ENCODE measurements around the gene CELF1. TPM values are rescaled to one million over a fixed set of nuclear protein-coding genes. Genes with fewer than 3 reads are reported as not detected.

Gene CELF1
- total RNA-seq, 1 experiment from 2014 or later, result 47.5 TPM

DNA sequence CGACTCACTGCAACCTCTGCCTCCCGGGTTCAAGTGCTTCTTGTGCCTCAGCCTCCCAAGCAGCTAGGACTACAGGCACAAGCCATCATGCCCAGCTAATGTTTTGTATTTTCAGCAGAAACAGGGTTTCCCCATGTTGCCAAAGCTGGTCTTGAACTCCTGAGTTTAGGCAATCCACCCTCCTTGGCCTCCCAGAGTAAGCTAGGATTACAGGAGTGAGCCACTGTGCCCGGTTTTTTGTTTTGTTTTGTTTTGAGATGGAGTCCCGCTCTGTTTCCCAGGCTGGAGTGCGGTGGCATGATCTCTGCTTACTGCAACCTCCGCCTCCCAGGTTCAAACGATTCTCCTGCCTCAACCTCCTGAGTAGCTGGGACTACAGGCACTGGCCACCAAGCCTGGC is 41.0 kb downstream of the CELF1 start:
- no peak for DNase-seq (ENCODE audit: low read depth)

DNA sequence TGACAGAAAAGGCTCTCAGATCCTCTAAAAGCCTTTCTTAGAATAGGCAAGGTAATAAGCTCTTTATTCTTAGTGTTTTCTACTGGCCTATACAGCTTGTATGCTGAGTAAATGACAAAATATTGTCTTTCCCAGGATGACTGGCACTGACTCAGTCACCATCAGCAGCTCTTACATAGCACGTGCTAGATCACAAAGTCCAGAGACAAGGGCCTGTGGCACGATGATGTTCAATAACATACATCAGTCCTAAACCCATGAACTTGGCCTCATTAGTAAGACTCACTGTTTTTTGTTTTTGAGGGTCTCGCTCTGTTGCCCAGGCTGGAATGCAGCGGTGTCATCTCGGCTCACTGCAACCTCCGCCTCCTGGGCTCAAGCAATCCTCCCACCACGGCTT is 42.7 kb downstream of the CELF1 start:
- peak; percentile 53 for DNase-seq (ENCODE audit: low read depth)

DNA sequence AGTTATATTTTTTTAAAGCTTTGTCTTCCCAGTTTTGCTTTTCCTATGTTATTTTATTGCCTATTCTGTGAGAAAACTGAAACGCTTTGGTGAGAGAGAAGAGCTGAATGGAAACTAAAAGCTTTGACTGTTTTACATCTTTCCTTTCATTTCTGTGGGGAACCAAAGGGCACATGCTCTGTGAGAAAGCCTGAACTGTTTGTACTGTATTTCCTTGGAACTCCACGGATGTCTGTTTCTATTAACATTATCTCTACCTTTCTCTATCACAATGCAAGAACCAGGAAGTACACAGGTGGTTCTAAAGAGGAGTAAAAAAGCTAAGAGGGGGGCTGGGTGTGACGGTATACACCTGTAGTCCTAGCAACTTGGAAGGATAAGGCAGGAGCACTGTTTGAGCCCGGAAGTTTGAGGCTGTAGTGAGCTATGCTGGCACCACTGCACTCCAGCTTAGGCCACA is 43.8 kb downstream of the CELF1 start:
- DNase-seq (ENCODE audit: low read depth), result no peak

DNA sequence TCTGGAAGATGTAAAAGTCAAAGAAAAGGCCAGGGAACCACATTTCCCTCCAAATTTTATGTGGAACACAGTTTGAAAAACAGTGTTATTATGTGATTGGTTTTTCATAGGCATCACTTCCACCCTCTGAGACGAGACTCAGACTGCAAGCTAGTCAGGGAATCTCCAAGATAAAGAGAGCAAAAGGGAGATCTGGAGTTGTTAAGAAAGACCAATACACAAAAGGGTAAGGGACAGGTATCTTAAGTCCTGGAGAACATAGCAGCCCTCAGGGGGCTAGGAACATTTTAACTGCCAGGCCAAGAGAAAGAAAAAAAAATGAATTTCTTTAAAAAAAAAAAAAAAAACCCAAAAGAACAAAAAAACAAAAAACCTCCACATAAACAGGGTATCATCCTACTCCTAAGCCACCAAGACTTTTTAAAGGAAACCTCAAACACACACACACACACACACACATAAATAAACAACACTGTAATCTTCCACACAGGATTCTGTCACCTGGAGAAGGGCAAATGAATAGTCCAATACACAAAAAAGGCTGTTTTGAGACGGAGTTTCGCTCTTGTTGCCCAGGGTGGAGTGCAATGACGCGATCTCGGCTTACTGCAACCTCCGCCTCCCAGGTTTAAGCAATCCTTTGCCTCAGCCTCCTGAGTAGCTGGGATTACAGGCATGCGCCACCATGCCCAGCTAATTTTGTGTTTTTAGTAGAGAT is 44.5 kb downstream of the CELF1 start:
- no peak for DNase-seq (ENCODE audit: low read depth)

DNA sequence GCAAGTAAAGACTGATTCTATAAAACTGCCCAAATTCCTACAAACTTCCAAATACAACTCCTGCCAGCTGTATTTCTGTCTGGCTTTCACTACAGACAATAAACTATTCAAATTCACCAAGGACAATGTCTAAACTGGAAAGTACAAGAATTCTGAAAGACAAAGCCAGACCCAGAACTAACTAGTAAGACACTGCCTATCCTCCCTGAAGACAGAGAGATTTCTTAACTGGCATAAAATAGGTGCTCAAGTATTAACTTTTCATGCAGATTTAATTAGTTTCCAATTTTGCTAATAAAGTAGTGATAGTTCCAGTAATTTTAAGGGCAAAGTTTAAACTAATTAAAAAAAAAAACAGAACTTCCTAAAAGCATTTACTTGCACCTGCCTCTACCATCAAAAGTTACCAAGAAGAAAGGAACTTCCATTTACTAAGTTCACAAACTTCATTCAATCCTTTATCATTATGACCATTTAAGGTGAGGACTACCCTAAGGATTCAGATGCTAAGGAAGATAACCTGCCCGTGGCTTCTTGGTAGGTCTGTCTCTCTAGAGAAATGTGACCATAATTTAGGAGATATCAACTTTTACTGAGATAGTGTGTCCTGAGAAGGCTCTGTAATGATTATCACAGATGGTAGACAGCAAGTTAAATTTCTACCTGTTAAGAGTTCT is 45.2 kb downstream of the CELF1 start:
- DNase-seq (ENCODE audit: low read depth), result no peak

DNA sequence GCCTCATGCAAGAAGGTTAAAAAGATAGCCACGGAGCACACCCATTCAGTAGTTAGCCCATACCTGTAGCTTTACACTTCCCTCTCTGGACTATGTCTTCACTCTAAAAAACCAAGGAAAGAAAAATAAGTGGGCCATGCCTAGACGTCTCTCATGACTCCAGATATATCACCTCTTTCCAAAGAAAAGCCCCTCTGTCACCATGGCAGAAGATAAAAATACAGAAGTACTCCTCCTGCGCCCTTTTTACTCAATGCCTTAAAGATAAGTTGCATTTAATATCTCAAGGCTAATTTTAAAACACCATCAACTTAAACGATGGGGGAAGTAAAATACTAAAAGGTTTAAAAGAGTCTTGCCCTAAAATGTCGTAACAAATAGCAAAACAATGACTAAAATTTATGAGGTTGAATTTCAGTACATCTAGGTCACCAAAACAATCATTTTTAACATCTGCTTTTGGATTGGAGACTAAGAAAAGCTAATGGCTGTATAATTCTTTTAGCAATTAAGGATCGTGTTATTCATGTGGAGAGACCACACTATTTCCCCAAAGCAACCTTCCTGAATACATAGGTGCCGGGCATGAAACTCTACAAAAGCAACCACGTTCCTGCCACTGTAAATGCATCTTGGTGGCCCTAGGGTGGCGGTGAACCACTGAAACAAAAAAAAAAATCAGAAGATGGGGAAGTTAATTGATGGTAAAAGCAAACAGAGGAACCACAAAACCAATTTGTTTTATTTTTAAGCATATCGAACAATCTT is 46.0 kb downstream of the CELF1 start:
- peak; percentile 24 for DNase-seq (ENCODE audit: low read depth)

DNA sequence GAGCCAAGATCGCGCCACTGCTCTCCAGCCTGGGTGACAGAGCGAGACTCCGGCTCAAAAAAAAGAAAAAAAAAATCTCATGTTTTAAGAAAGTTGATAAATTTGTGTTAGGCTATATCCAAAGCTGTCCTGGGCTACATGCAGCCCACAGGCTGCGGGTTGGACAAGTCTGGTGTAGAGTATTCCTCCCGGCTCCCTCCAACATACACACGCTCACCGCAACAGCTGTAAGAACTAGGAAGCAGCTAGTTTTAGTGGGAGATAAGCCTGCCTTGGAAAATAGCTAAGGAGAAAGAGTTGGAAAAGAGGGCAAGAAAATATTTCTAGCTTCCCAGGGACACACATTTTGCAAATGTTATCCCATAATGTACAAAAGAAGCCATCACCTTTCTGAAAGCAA is 46.6 kb downstream of the CELF1 start:
- DNase-seq (ENCODE audit: low read depth), result peak; percentile 54

DNA sequence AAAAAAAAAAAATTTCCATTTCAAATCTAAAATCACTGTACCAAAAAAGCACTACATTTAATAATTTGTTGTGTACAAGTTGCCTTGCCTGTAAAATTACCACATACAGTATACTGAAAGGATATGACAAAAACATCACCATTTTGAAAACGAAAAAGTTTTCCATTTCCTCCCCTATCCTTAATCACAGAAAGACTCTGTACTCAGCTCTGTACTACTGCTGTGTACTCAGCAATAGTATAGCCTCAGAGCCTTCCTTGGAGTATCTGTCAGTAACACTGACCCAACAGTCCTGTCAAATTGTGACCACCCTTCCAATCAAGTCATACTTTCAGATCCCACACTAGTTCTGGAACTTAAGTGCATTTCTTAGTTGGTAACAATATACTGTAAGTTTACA is 48.0 kb downstream of the CELF1 start:
- DNase-seq (ENCODE audit: low read depth), result no peak

DNA sequence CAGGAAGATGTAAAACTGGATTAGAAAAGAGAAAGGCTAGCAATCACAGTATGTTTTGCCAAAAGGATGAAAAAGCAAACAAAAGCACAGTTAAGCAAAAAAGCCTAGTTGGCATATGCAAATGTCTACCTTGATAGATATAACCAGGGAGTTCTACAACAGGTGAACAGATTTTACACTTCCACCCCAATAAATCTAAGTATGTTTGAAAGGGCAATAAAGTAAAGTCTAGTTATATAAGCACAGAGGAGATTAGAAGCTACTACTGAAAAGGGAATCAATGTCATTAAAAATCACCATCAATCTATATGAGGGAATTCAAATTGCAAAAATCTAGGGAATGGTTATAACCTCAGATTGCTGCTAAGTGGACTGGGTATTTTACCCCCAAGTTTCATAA is 49.7 kb downstream of the CELF1 start:
- no peak for DNase-seq (ENCODE audit: low read depth)

DNA sequence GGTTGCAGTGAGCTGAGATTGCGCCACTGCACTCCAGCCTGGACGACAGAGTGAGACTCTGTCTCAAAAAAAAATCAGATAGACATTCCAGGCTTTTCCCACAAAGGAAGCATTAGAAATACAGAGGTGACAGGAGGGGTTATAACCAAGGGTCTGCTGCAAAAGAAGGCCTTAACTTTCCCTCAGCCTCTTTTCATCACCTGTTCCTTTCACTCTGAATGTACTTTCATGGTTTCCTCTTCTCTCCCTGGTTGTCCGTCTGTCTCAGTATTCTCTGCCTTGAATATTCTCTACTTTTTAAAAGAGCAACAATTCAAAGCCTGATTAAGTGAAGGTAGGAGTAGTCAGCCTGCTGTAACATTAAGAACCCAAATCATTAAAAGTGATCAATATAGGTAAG is 50.2 kb downstream of the CELF1 start:
- peak; percentile 29 for DNase-seq (ENCODE audit: low read depth)

DNA sequence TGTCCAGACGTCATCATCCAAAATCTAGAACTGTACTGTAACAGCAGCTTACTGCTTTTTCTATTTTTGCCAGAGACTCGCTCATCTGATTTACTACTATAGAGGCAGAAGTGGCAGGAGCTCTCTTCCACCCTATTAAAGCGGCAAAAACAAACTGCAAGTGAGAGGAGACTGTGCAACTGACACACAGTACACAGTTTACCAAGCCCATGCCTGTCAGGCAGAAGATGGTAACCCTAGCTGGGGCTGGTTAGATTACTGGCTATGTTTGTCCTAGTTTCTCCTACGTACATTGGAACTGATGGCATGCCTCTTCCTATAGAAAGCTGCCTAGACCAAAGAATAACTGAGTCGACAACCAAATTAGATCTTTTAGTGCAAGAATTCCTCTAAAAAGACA is 51.8 kb downstream of the CELF1 start:
- DNase-seq (ENCODE audit: low read depth), result no peak

DNA sequence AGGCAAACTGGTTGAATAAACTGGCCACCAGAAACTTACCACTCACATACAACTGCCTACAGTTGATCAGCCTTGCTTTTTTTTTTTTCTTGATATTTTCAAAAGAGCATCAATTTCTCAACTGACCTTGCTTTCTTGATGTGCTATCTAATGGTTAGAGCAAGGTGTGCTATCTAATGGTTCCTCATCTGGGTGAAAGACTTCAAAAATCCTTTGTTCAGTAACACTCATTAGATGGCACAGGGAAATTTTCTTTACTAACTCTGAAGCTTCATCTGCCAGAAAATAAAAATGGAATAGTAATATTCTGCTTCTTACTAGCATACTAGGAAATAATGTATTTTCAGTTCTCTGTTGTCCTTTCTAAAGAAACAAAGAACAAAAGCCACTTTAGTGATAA is 52.8 kb downstream of the CELF1 start:
- DNase-seq (ENCODE audit: low read depth), result no peak

DNA sequence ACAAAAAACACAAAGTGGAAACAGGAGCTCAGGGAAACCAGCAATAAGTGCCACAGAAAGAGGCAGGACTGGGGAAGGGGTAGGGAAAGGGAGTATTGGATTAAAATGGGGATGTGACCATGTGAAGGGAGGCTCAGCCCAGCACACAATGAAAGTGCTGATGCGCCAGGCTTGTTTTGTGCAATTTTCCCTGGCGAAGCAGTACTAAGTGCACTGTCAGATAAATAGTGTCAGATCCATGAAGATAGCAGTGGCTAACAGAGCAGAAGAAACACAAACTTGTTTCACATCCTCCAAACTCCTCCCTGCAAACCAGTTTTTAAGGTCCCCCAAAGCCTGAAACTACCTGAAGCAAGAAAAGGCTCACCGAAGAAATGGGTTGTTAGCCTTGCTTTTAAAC is 53.3 kb downstream of the CELF1 start:
- DNase-seq (ENCODE audit: low read depth), result no peak

DNA sequence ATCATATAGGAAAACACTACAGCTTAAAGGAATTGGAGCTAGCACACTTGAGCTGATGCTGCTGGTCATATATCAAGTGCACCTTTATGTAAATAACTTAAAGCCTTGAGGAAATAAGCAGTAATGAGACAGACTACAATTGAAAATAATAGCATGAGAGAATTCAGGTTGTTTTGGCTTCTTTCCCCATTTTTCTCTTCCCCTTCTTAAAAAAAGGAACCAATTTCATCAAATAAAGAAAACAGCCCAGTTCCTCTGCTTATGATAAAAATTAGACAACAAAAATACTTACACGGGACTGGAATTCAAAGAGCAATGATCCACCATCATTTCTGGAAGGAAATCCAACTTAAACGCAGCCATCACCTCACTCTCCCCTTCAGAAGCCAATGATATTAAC is 53.8 kb downstream of the CELF1 start:
- DNase-seq (ENCODE audit: low read depth), result no peak

DNA sequence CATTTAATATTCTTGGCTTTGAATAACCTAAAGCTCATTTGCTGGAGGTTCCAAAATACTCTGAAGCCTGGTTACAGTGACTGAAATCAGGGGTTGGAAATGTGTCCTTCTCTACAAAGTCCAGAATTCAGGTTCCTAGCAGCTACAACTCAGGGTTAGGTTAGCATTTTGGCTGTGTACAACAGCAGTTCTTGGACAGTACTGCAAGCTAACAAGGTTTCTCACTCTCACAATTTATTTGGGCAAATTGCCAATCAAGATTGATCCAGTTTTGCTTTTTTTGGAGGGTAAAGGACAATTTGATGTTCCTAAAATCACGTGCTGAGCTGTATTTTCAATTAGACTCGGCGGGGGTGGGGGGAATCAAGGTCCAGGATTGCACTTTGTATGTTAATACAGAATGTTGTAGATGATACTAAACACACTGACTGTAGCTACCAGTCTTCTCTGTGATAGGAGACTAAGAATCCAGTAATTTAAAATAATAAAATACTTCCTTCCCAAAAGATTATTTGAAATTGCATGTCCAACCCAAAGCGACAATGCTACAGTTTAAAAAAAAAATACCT is 54.3 kb downstream of the CELF1 start:
- no peak for DNase-seq (ENCODE audit: low read depth)

DNA sequence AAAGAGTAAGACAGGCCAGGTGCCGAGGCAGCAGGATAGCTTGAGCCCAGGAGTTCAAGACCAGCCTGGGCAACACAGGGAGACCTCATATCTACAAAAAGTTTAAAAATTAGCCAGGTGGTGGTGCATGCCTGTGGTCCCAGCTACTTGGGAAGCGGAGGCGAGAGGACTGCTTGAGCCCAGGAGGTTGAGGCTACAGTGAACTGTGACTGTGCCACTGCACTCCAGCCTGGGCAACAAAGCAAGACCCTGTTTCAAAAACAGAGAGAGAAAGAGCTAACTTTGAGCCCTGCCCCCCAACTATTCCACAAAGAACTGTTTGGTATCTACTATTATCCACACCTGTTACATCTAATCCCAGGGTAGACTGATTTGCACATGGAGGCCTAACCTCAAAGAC is 54.8 kb downstream of the CELF1 start:
- no peak for DNase-seq (ENCODE audit: low read depth)

DNA sequence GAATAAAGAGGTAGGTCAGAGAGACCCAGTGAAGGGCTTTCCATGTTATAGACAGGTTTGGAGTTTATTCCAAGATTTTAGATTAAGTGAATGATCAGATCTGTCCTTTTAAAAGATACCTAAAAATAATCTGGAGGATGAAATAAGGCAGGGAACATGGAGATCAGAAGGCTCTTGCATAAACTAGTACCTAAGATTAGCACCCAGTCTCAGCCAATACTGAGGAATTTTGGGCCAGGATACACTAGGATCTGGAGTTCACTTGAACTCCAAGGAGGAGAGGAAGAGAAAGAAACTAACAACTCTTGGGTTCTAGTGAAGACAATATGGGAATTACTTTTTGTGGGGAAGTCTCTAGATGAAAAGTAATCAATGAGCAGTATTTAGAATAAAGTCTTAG is 56.1 kb downstream of the CELF1 start:
- no peak for DNase-seq (ENCODE audit: low read depth)

DNA sequence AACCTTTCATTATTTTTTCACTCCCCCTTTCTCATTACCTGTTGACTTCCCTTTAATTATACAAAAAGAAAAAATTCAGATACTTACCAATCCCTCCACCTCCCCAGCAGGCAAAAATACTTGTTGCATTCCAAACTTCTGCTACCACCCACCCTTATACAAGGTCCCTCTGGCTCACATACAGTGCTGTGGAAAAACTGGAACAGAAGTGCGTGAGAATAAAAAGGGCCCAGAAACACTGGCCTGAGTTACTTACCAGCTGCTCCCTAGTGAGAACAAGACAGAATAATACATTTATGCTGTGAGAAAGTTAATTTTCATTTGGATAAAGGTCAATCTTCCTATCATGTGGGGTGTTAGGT is 57.1 kb downstream of the CELF1 start:
- no peak for DNase-seq (ENCODE audit: low read depth)

DNA sequence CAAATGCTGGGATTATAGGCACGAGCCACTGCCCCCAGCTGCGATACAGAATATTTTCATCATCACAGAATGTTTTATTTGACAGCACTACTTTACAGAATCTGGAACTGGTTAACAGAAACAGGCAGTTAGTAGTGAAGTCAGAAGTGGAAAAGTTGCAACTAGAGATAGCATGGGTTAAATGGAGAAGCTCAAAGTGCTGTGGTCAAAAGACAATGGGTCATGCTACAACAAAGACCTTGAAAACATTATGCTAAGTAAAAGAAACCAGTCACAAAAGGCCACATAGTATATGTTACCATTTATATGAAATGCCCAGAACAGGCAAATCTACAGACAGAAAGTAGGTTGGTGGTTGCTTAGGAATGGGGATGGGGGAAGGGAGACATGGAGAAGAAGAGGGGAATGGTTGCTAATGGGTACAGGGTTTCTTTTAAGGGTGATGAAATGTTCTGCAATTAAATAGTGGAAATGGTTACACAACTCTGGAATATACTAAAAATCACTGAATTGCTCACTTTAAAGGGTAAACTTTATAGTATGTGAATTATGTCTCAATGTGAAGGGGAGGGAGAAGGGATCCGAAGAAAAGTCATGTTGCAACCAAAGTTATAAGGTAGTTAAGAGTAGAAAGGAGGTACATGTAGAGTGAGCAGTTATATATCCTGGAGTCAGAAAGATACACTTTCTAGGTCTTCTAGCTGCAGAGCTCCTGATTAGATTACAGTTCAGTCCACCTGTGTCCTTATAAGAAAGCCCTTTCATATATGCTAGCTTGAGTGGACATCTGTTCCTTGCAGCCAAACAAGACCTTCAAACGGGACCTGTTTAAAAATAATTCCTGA is 57.7 kb downstream of the CELF1 start:
- DNase-seq (ENCODE audit: low read depth), result no peak

DNA sequence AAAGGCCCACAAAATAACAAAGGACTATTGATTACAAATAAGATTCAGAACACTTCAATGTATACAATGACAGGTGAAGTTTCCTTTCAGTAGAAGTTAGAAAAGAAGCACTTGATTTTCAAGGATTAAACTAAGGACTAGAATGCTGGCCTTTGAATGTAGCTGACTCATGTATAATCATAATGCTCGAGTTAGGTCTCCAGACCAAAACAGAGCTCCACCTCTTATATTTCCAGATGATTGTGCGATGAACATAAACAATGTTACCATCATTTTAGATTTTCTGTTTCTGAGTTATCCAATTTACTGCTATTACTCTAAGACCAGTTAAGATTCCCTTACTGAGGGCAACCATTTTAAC is 63.6 kb downstream of the CELF1 start:
- DNase-seq (ENCODE audit: low read depth), result no peak

DNA sequence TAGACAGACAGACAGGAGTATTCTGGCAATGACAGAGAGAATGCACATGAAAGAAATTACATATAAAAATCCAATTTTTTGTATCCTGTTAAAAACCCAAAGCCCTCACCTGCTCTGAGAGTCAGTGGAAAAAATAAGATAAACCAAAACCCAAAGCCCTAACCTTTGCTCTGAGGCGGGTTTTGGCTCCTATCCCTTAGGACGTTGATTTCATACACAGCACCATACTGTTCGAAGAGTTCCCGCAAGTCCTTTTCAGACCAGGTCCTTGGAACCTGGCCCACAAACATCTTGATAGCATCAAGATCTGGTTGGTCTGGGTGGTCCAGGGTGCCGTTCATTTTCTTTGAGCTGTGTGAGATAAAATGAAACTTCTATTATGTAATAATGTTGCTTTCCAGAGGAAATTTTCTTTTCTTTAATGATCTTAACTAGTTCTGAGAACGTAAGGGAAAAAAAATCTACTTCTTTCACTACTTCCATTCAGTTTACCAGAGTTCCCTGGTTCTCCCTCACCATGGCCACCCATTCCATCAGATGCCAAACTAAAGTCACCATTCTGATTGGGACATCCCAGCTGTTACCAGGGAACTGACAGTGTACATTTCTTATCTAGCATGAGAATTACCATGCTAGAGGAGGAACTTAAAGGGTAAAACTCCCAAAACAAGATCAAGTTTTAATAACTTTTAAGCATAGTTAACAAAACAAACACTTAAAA is 64.1 kb downstream of the CELF1 start:
- DNase-seq (ENCODE audit: low read depth), result no peak

Data from LHCN-M2 (cell line).